Left lung (tissue), 10 donors: Measurements from ENCODE around the gene GPR107. TPM values are rescaled to one million over a fixed set of nuclear protein-coding genes. Genes with fewer than 3 reads are reported as not detected.

Source experiments
- ATAC-seq: fragments of 200-7000 bp; cut with Tn5 transposase; one replicate; pipeline ENCODE4 v1.9.1; 2020; ENCODE audit warnings: moderate library complexity
- DNase-seq, 4 donors: peaks; one replicate each; pipeline ENCODE4 v3.0.0-alpha.2; 2013 to 2020
- H3K27ac ChIP-seq, 2 donors: fragments of 200-600 bp; sonication (generic) in 1 of 2; one replicate each; pipeline versions ENCODE4 v1.5.0 to v1.8.0; 2020 to 2021
- H3K27me3 ChIP-seq, 2 donors: fragments of 200-600 bp; sonication (generic) in 1 of 2; one replicate each; pipeline versions ENCODE4 v1.5.0 to v1.8.0; 2020 to 2021
- H3K36me3 ChIP-seq, 2 donors: fragments of 200-600 bp; sonication (generic) in 1 of 2; one replicate each; pipeline versions ENCODE4 v1.5.0 to v1.8.0; 2020 to 2021
- H3K4me1 ChIP-seq, 2 donors: fragments of 200-600 bp; one replicate each; pipeline ENCODE4 v1.8.0; 2021
- H3K4me3 ChIP-seq, 2 donors: fragments of 200-600 bp; sonication (generic) in 1 of 2; one replicate each; pipeline versions ENCODE4 v1.5.0 to v1.8.0; 2020 to 2021; ENCODE audit warnings: mild to moderate bottlenecking in 1 of 2
- H3K9me3 ChIP-seq, 2 donors: fragments of 200-600 bp; sonication (generic) in 1 of 2; one replicate each; pipeline versions ENCODE4 v1.5.0 to v1.8.0; 2020 to 2021
- CTCF ChIP-seq, 2 donors: fragments of 200-600 bp; sonication (generic) in 1 of 2; IDR thresholded peaks; one replicate each; pipeline versions ENCODE4 v1.5.0 to v1.8.0; 2021; ENCODE audit warnings: antibody characterized with exemption in 2 of 2
- intact Hi-C, 2 donors: fragments of 100-400 bp; cut with DNase I; formaldehyde crosslinking; loops; one replicate each; pipeline versions ENCODE4 v1.11.2 to v1.14.2; 2022
- polyA plus RNA-seq, 6 donors: library from polyadenylated mRNA; unstranded; fragments of 120-200 nt; gene quantifications; one replicate each; pipeline ENCODE4 v1.2.1, GENCODE V29; 2013; ENCODE audit not compliant: insufficient read length in 6 of 6
- total RNA-seq, 2 donors: library from RNA; stranded (reverse); fragmentation: NEBNext Ultra II Directional; extraction: Animal tissue kit (Norgen Biotek cat#: 25700); gene quantifications; one replicate each; pipeline ENCODE4 v1.2.1, GENCODE V29; 2021
- donor health status: DM: no; HTN: yes; CAD: no.
- donor health status: DM: no; HTN: no; CAD: no.

The GPR107 gene
- total and polyA plus RNA-seq, 8 donors: 43.0 to 52.4 (median 47.6) TPM

- Histone ChIP-seq H3K36me3 (no peaks in the 10 kb centered on the region), H3K4me1 (peaks cover 0 to 70% of the 10 kb centered on the region in 2 donors), H3K27ac (no peak overlapping the region), H3K4me3 (no peak overlapping the region), H3K9me3 (no peaks in the 10 kb centered on the region), H3K27me3 (no peaks in the 10 kb centered on the region)
- ATAC-seq (no peak), DNase-seq (no peak)
- TF ChIP-seq CTCF (IDR thresholded peaks at IDR 0.05): no peak
- intact Hi-C loops: no loop called here
These were observed 30.4 kb upstream of the GPR107 start for GRCh38 chr9:130023144-130023787.

- ATAC-seq (no peak), DNase-seq (no peak)
- H3K27ac ChIP-seq: no peak overlapping the region
- no peaks in the 10 kb centered on the region for H3K9me3 ChIP-seq
- intact Hi-C loops: no loop called here
- peaks cover 0 to 78% of the 10 kb centered on the region in 2 donors for H3K4me1 ChIP-seq
- no peaks in the 10 kb centered on the region for H3K36me3 ChIP-seq
- no peaks in the 10 kb centered on the region for H3K27me3 ChIP-seq
- TF ChIP-seq CTCF (IDR thresholded peaks at IDR 0.05): no peak
- H3K4me3 ChIP-seq: no peak overlapping the region
These were observed 29.6 kb upstream of the GPR107 start for GRCh38 chr9:130023994-130024596.

- intact Hi-C loops: no loop called here
- H3K4me1 ChIP-seq: peaks cover 0 to 83% of the 10 kb centered on the region in 2 donors
- no peak overlapping the region for H3K4me3 ChIP-seq
- H3K27me3 ChIP-seq: no peaks in the 10 kb centered on the region
- H3K36me3 ChIP-seq: no peaks in the 10 kb centered on the region
- H3K9me3 ChIP-seq: no peaks in the 10 kb centered on the region
- DNase-seq: no peak
- H3K27ac ChIP-seq: no peak overlapping the region
- no peak for ATAC-seq
- TF ChIP-seq CTCF (IDR thresholded peaks at IDR 0.05): no peak
These were observed 29.1 kb upstream of the GPR107 start for GRCh38 chr9:130024597-130024994.

GRCh38 chr9:130026583-130027340 lies 26.9 kb upstream of the GPR107 start:
- H3K27me3 ChIP-seq: no peaks in the 10 kb centered on the region
- peaks cover 0 to 96% of the 10 kb centered on the region in 2 donors for H3K4me1 ChIP-seq
- ATAC-seq: no peak
- intact Hi-C loops: no loop called here
- no peaks in the 10 kb centered on the region for H3K9me3 ChIP-seq
- no peak for TF ChIP-seq CTCF (IDR thresholded peaks at IDR 0.05)
- H3K36me3 ChIP-seq: no peaks in the 10 kb centered on the region
- peak overlapping the region in 1 of 2 donors; percentile 60 for H3K27ac ChIP-seq
- DNase-seq: no peak
- no peak overlapping the region for H3K4me3 ChIP-seq
